ENCODE measurements around the gene TOMM40.

- no peak for TF ChIP-seq GATA3 (IDR thresholded peaks at IDR 0.05; ENCODE audit: low read depth, low read length)
- no peak for TF ChIP-seq GATA2 (IDR thresholded peaks at IDR 0.05; ENCODE audit: low read depth, low read length)
Measured at GRCh38 chr19:44855606-44856005, 35.4 kb upstream of the TOMM40 start.
